HPDE6-E6E7 (cell line): ENCODE measurements around the gene OXER1.

Source experiments
- DNase-seq: peaks from one replicate; pipeline ENCODE4 v3.0.0; 2011; ENCODE audit warnings: missing footprints; ENCODE audit errors: extremely low spot score

OXER1 gene, protein sequence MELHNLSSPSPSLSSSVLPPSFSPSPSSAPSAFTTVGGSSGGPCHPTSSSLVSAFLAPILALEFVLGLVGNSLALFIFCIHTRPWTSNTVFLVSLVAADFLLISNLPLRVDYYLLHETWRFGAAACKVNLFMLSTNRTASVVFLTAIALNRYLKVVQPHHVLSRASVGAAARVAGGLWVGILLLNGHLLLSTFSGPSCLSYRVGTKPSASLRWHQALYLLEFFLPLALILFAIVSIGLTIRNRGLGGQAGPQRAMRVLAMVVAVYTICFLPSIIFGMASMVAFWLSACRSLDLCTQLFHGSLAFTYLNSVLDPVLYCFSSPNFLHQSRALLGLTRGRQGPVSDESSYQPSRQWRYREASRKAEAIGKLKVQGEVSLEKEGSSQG

DNA sequence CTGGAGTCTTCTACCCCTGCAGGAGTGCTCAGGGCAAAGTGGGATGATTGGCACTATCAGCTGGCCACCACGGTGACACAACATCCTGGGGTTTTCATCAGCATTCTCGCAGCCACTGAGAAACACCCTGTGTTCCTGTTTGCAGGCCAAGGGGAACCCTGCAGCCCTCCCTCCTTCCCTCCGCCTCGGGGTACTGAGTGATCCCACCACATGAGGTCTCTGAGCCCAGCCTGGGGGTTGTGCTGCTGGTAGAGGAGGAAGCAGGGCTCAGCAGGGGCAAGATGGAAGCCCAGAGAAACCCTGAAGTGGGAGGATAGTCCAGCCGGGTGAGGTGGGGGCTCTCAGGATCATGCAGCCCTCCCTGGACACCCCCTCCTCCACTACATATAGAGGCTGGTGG lies at the start of gene OXER1:
Gene OXER1 (minus strand): TSS at position 40 of the 400 bp plus-strand sequence. CDS start 73 bp downstream, outside the sequence.
- no peak for DNase-seq

DNA sequence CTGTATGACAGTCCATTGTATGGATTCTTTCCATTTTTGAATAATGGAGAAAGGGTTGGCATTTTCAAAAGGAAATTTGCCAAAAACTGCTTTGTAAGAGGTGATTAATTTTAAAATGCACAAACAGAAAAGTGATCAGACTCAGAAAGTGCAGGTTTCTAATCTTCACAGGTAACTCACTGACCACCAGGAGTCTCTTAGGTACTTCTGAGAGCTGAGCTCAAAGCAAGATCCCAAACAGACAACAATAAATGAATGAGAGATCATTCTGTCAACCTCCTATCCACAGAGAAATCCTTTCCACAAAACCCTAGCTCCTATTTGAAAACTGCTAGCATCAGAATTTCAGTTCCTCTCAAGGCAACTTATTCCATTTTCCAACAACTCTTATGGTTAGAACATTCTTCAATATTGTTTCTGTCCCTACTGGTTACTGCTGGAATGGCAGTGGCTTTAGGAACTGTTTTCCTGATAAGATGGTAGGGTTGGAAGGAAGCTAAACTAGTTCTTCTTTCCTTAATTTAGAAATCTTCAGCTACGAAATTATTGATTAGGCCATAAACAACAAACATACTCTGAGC lies 49.1 kb upstream of the OXER1 start:
- no peak for DNase-seq

DNA sequence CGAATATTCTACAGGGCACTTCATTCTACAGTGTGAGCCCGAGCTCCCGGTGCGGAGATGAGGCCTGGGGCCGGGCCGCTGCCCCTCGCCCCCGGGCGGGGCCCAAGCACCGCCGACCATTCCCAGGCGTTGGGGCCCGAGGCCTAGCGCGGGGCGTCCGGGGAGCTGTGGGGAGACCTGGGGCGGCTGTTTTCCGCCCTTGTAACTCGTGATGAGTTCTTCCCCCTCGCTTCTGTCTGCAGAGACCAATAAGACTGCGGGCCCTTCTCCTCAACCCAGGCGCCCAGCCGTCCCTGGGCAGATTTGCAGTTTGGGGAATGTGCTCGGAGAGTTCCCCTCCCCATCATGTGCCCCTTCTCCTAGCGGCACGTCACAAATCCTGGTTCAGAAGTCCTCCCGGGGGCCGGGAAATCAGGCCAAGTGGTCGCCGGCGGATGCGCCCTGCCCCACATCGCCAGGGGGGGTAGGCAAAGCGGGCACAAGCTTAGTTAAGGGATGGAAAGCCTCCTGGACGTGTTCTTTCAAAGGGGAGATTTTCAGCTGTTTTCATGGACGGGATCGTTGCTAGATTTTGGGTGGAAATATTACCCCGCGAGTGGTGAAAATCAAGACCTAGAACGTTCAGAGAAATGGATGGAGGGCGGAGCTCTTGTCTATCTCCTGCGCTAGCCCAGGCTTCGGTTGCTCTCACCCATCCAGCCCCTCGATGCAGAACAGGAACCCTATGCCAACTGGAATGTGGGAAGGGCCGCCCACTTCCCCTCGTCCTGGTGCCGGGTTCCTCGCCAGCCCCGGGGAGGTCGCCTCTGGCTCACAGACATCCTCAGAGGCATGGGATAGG lies 47.3 kb upstream of the OXER1 start:
- no peak for DNase-seq

DNA sequence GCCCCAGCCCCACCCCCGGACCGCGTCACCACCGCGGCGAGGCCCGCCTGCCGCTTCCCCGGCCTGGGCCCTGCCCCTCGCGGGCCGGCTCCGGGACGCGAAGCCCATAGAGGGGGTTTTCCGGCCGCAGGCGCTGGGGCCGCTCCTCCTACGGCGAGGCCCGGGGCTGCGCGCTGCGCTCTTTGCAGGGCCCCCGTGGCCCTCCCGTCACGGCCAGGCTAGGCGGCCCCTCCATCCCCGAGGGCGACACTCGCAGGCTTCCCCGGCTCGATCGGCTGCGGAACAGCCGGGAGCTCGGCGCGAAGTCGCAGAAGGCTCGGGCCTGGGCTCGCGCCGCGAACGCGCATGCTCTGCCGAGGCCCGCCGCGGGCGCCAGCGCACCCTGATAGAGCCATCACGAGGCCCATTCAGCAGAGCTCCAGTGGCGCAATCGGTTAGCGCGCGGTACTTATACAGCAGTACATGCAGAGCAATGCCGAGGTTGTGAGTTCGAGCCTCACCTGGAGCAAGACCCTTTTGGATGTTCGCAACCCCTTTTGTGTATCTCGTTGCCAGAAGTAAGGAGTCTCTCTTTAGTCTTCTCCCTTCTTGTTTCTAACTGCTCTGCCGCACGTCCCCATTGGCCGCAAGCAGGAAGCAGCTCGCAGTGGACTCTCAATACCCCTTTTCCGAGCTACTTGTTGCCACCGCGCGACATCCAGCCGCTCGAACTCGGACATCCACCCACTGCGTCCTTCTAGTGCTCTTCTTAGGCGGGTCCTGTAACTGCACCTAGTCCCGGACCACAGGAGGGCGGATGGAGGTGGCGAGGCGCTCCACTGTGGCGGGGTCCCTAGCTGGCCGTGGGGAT lies 46.4 kb upstream of the OXER1 start:
- peak; percentile 89 for DNase-seq

DNA sequence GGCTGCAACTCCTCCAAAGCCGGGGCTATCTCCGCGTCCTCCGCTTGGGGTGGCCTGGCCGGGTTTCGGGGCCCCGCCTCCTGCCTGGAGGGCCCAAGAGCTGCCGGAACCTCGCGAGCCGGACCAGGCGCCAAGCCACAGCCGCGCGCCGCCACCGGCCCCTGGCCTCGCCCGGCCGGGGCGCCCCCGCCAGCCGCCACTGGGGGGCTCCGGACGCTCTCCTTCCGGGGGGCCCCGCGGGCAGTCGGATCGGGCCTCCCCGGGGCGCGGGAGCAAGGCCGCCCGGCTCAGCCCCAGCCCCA lies 45.8 kb upstream of the OXER1 start:
- peak; percentile 63 for DNase-seq

DNA sequence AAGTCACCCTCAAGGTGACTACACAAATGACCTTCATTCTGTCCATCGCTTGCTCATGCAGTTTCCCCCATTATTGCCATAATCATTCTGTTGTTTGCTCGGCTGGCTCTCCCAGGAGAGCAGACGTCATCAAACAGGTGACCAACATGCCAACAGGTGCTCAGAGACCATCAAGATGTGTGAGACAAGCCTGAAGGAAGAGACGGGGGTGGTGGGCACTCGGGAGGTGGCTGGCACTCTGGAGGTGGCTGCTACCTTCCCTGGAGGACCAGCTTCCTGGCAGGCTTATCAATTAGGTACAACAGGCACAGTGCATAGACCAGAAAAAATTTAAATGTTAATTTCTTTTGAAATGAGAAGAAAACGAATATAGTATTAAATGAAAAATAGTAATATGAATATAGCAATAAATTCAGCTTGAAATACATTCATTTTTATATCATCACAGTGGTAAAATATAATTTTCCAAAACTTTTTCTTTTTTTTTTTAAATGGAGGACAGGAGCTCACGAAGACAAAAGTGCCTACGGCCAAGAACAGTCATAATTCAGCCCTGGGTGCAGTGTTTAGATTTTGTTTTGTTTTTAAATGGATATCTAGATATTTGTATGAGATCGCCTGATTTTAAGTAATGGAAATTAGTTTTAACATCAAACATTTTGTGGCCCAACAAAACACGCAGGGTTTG lies 45.3 kb upstream of the OXER1 start:
- DNase-seq, result no peak

DNA sequence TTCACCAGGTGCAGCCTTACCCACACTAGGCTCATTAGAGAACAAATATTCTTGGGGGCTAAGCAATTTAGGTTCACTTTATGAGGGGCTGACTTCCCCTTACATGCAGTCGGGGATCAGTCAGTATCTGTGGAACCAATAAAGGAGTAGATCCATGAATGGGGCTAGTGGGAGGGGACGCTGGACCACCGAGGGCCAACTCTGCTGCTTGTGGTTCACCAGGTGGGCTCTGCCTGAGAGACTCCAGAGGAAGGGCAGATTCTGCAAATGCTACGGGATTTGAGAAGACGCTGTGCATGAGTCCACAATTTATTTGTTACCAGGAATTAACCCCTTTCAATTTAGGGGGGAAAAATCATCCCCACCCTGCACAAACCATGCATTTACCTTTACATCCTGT lies 44.4 kb upstream of the OXER1 start:
- no peak for DNase-seq

DNA sequence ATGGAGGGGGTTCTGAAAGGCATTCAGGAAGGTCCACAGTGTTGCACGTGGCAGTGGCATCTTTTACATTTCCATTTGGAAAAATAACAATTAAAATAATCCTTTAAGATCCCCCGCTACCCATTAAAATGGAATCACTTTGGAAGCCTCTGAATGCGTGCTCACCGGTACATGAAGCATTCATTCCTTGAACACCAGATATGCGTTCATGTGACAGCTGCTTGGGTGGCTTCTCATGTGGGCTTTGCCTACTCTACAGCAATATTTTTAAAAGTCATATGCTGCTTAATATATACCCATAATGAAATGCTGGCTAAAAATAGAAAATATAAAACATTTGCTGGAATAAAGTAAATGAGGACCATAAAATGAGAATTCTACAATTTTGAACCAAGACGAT lies 42.9 kb upstream of the OXER1 start:
- DNase-seq, result no peak

DNA sequence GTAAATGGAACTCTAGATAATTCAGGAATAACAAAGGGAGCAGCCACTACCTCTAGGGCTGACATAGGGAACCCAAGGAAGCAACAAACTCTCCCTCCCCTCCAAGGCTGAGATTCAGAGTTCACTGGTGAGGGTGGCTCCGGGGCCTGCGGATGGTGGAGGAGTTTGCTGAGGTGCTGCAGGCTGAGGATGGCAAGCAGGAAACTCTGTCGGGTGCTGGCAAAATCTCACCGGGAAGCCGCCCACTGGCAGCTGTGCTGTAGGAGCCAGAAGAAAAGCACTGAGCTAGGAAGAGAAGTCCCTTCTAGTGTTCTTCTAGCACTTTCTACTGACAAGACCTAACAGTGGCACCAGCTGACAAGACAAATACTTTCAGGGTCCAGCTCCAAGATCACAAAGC lies 41.0 kb upstream of the OXER1 start:
- no peak for DNase-seq

DNA sequence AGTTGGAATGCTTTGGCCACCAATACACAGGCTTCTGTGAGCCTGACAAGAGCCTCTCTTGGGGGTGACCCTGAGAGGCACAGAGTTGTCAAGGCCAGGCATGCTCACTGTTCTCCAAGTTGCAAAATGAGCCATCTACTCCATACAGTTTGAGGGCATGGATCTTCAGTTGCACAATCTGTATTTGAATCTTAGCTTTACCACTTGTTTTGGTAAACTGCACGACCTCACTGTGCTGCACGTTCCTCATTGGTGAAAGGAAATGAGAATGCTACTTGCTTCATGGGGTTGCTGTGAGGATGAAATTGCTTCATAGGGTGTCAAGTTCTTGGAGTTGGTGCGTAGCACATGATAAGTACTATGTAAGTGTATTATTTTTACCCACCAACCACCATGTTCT lies 40.4 kb upstream of the OXER1 start:
- no peak for DNase-seq

DNA sequence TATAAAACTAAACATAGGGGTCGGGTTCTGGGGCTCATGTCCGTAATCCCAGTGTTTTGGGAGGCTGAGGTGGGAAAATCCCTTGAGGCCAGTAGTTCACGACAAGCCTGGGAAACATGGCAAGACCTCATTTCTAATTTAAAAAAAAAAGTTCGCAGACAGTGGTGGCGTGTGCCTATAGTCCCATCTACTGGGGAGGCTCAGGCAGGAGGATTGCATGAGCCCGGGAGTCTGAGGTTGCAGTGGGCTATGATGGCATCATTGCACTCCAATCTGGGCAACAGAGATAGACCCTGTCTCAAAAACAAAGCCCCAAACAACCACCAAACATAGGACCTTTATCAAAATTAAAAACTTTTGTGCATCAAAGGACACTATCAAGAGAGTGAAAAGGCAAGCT lies 38.2 kb upstream of the OXER1 start:
- DNase-seq, result no peak

DNA sequence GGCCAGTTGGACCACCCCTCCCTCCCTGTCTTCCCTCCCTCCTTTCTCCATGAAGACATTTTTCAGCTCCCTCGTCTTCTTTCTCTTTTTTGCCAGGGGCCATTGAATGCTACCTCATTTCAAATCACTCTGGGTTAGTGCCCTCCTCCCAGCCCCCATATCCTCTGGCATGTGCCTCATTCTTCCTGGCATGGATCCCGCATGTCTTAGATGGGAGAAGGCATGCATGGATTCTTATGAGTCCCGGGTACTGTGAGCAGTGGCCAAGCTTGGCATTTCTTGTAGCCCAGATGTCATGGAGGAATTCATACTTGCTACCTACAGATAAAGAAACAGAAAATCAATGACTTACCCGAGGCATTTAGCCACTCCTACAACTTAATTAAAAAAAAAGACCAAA lies 37.4 kb upstream of the OXER1 start:
- DNase-seq, result no peak

DNA sequence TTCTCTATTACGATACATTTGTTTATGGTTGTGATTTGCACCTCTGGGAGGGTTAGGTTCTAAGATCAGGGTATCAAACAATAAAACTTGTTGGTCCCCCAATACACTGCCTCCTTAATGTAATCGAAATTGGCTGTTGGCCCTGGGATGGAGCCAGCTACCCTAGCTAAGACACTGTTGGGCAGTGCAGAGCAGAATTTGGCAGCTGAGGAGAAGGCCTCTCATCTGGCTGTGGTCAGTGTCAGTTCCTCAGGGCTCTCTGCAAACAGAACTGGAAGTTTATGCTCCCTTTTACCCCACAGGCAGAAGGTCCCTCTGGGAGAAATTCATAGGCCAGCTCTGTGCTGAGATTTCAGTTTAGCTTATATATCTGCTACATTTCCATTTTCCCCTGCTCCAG lies 37.0 kb upstream of the OXER1 start:
- DNase-seq, result no peak

DNA sequence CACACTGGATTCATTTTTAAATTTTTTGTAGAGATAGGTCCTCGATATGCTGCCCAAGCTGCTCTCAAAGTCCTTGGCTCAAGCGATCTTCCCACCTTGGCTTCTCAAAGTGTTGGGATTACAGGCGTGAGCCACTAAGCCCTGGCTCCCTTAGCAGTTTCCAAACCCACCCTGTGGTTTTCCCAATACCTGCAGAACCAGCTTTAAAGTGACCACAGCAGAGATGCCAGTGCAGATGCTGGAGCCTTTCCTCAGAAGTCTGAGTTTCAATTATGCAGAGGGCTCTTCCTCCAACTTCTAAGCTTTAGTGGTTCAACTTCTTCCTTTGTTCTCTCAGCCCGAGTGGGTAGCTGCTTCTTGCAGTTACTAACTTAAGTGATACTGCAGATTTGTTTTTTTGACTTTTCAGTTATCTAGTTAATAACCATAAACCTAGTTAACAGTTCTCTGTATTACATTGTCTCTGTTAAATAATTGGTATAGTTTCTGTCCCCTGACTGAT lies 36.6 kb upstream of the OXER1 start:
- no peak for DNase-seq

DNA sequence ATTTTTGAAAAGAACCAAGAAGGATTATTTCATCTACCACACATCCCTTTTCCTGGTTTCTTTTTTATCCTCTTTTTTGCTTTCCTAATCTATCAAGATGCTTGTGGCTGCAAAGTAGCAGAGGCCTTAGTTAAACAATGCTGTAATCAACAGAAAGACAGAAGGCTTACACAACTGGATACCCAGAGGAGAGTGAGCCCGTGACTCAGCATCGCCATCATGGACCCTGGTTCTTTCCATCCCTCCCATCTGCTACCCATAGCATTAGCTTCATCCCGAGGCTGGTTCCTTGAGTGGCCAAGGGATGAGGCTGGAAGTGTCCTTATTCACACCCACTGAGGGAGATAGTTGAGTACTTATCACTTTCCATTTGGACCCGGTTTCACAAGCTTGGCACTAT lies 35.9 kb upstream of the OXER1 start:
- DNase-seq, result no peak

DNA sequence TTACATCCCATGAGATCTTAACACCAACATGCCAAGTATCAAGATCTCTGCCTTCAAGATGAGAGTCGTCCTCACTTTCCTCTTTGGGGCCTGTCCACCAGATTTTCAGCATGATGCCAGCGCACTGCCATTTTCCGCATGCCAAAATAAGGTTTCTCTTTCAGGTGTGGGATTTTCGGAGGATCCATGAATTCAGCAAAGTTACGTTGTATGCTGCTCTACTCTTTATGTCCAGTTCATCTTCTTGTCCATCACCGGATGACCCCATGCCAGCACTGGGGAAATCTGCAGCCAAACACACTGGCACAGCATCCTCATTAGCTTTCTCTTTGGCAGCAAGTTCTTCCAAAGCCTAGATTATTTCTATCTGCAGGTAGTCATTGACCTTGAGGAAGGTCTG lies 33.3 kb upstream of the OXER1 start:
- no peak for DNase-seq

DNA sequence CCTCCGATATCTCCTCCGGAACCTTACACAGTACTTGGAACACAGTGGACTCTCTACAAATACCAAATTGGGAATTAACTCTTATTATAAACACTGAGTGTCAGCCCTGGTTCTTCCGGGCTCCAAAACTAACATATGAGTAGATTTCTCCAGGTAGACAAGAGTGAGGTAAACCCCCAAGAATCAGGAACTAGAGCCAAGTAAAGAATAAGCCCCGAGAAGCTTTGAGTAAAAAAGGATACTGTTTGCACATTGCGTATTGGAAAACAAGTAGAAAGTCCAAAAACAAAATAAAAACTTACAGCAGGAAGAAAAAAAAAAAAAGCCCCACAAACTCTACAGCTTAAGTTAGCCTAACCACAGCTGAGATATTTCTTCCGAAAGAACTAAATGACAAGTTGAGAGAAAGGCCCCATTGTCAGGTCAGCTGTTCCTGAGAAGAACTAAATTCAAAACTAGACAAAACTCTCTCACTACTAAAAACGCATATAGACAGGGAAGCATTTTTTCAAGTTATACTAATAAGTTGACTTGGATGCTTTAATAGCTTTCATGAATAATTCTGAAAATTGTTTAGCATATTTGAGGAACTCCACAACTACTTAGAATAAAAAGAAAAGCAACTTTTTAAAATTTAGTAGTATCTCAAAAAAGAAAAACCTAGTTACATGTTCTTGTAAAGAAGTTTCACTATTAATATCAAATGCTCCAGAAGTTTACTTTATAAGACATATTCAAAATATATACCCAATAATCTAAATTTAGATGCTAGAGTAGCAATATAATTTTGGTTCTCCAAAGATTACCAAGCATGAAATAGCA lies 32.7 kb upstream of the OXER1 start:
- no peak for DNase-seq

DNA sequence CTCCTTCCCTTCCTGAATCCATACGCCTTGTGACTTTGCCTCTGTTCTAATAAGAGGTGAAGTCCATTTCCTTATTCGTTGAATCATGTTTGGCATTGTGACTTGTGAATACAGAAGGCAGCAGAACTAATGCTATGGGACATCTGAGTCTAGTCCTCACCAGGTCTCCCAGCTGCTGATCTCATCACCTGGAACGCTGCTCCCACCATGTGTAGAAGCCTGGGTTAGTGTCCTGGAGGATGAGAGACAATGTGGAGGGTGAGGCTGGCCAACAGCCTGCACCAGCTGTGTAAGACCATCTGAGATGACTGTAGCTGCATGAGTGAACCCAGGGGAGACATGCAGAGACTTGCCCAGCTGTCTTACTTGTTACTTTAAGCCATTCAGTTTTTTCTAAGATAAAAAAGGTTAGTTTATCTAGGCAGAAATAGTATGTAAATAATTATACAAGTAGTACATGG lies 31.9 kb upstream of the OXER1 start:
- DNase-seq, result peak; percentile 81

DNA sequence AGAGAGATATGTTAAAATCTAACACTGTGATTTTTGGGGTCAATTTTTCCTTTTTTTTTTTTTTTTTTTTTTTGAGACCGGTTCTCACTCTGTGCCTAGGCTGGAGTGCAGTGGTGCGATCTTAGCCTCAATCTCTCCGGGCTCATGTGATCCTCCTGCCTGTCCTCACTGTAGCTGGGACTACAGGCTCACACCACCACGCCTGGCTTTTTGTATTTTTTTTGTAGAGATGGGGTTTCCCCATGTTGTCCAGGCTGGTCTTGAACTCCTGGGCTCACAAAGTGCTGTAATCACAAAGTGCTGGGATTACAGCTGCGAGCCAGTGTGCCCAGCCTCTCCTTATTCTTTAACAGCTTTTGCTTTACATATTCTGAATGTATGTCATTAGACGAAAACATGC lies 31.3 kb upstream of the OXER1 start:
- no peak for DNase-seq
